Upper lobe of right lung (tissue), 1 donor: ENCODE data around the gene EXOC4. TPM values are rescaled to one million over a fixed set of nuclear protein-coding genes. Genes with fewer than 3 reads are reported as not detected.

Experiments
- ATAC-seq: fragments of 200-7000 bp; cut with Tn5 transposase; one replicate; pipeline ENCODE4 v1.9.1; 2020; ENCODE audit warnings: mild to moderate bottlenecking, moderate library complexity
- DNase-seq: peaks from one replicate; pipeline ENCODE4 v3.0.0-alpha.2; 2020
- H3K27ac ChIP-seq: fragments of 200-600 bp; one replicate; pipeline ENCODE4 v1.8.0; 2022
- H3K27me3 ChIP-seq: fragments of 200-600 bp; one replicate; pipeline ENCODE4 v1.8.0; 2022; ENCODE audit warnings: mild to moderate bottlenecking
- H3K36me3 ChIP-seq: fragments of 200-600 bp; one replicate; pipeline ENCODE4 v1.8.0; 2022
- H3K4me1 ChIP-seq: fragments of 200-600 bp; one replicate; pipeline ENCODE4 v1.8.0; 2022
- H3K4me3 ChIP-seq: fragments of 200-600 bp; one replicate; pipeline ENCODE4 v1.8.0; 2022; ENCODE audit warnings: mild to moderate bottlenecking
- H3K9me3 ChIP-seq: fragments of 200-600 bp; one replicate; pipeline ENCODE4 v1.8.0; 2022
- CTCF ChIP-seq: fragments of 200-600 bp; IDR thresholded peaks from one replicate; pipeline ENCODE4 v1.8.0; 2022; ENCODE audit warnings: antibody characterized with exemption
- intact Hi-C: fragments of 100-400 bp; cut with DNase I; formaldehyde crosslinking; loops from one replicate; pipeline ENCODE4 v1.11.0; 2022
- total RNA-seq: library from RNA; stranded (reverse); fragmentation: NEBNext Ultra II Directional; extraction: Animal tissue kit (Norgen Biotek cat#: 25700); gene quantifications from one replicate; pipeline ENCODE4 v1.2.1, GENCODE V29; 2021
- donor health status: DM: no; HTN: yes; CAD: no; lungs with severe emphysema.

EXOC4 gene
- total RNA-seq, 1 donor from 2014 or later, result 73.5 TPM

GRCh38 chr7:133513608-133514007, 260.7 kb downstream of the EXOC4 start:
- H3K4me1 ChIP-seq, result no peaks in the 10 kb centered on the region
- no peak for TF ChIP-seq CTCF
- no peak overlapping the region for H3K4me3 ChIP-seq
- H3K9me3 ChIP-seq, result no peaks in the 10 kb centered on the region
- DNase-seq (no peak), ATAC-seq (no peak)
- H3K36me3 ChIP-seq, result no peaks in the 10 kb centered on the region
- intact Hi-C loops, result no loop called here
- H3K27me3 ChIP-seq, result no peaks in the 10 kb centered on the region
- no peak overlapping the region for H3K27ac ChIP-seq

- Histone ChIP-seq H3K27ac (no peak overlapping the region), H3K27me3 (no peaks in the 10 kb centered on the region), H3K36me3 (no peaks in the 10 kb centered on the region), H3K4me3 (no peak overlapping the region), H3K4me1 (no peaks in the 10 kb centered on the region), H3K9me3 (no peaks in the 10 kb centered on the region)
- no peak for DNase-seq
- no peak for ATAC-seq
- TF ChIP-seq CTCF, result no peak
- intact Hi-C loops, result no loop called here
Measured at GRCh38 chr7:133514551-133514950, 261.7 kb downstream of the EXOC4 start.

- no peak overlapping the region for H3K27ac ChIP-seq
- no peaks in the 10 kb centered on the region for H3K9me3 ChIP-seq
- ATAC-seq, result no peak
- H3K4me1 ChIP-seq, result no peaks in the 10 kb centered on the region
- intact Hi-C loops, result no loop called here
- no peak for TF ChIP-seq CTCF
- H3K4me3 ChIP-seq, result no peak overlapping the region
- no peak for DNase-seq
- no peaks in the 10 kb centered on the region for H3K27me3 ChIP-seq
- H3K36me3 ChIP-seq, result no peaks in the 10 kb centered on the region
Measured at GRCh38 chr7:133517766-133518165, 264.9 kb downstream of the EXOC4 start.

GRCh38 chr7:133518718-133519117, 265.8 kb downstream of the EXOC4 start:
- Histone ChIP-seq H3K36me3 (no peaks in the 10 kb centered on the region), H3K27ac (no peak overlapping the region), H3K4me3 (no peak overlapping the region), H3K27me3 (no peaks in the 10 kb centered on the region), H3K9me3 (no peaks in the 10 kb centered on the region), H3K4me1 (no peaks in the 10 kb centered on the region)
- intact Hi-C loops, result no loop called here
- DNase-seq, result no peak
- no peak for TF ChIP-seq CTCF
- ATAC-seq, result no peak

- Histone ChIP-seq H3K4me3 (no peak overlapping the region), H3K27ac (no peak overlapping the region), H3K9me3 (no peaks in the 10 kb centered on the region), H3K4me1 (no peaks in the 10 kb centered on the region), H3K36me3 (no peaks in the 10 kb centered on the region), H3K27me3 (no peaks in the 10 kb centered on the region)
- no peak for TF ChIP-seq CTCF
- intact Hi-C loops, result no loop called here
- DNase-seq (no peak), ATAC-seq (no peak)
Measured at GRCh38 chr7:133520248-133520647, 267.4 kb downstream of the EXOC4 start.

GRCh38 chr7:133522501-133522900, 269.6 kb downstream of the EXOC4 start:
- no peak for TF ChIP-seq CTCF
- H3K4me1 ChIP-seq, result no peaks in the 10 kb centered on the region
- intact Hi-C loops, result no loop called here
- no peak overlapping the region for H3K4me3 ChIP-seq
- DNase-seq, result no peak
- no peak for ATAC-seq
- no peaks in the 10 kb centered on the region for H3K9me3 ChIP-seq
- H3K27ac ChIP-seq, result no peak overlapping the region
- no peaks in the 10 kb centered on the region for H3K36me3 ChIP-seq
- H3K27me3 ChIP-seq, result no peaks in the 10 kb centered on the region
